Transverse colon (tissue), 4 donors: ENCODE data around the gene PLOD3. TPM values are rescaled to one million over a fixed set of nuclear protein-coding genes. Genes with fewer than 3 reads are reported as not detected.

Experiments used
- DNase-seq: peaks from one replicate; pipeline ENCODE4 v3.0.0-alpha.2; 2019
- H3K27ac ChIP-seq, 4 donors: fragments of 200-600 bp; sonication (generic); 2 replicates each; pipeline ENCODE4 v1.5.1; 2016 to 2018; ENCODE audit warnings: inconsistent platforms in 4 of 4
- H3K27me3 ChIP-seq: fragments of 200-600 bp; sonication (generic); 2 replicates; pipeline ENCODE4 v1.5.1; 2017; ENCODE audit warnings: inconsistent platforms
- H3K36me3 ChIP-seq, 4 donors: fragments of 200-600 bp; sonication (generic); 2 replicates each; pipeline ENCODE4 v1.5.1; 2017 to 2019; ENCODE audit warnings: inconsistent platforms in 4 of 4
- H3K4me1 ChIP-seq, 4 donors: fragments of 200-600 bp; sonication (generic); 2 replicates each; pipeline ENCODE4 v1.5.1; 2017 to 2020; ENCODE audit warnings: inconsistent platforms in 4 of 4
- H3K4me3 ChIP-seq, 4 donors: fragments of 200-600 bp; sonication (generic); 1 replicate in 1 of 4; 2 replicates in 3 of 4; pipeline versions ENCODE4 v1.5.1 to v1.6.1; 2017 to 2019; ENCODE audit warnings: inconsistent platforms in 4 of 4
- H3K9me3 ChIP-seq, 2 donors: fragments of 200-600 bp; sonication (generic); 2 replicates each; pipeline ENCODE4 v1.5.1; 2017 to 2019; ENCODE audit warnings: inconsistent platforms in 2 of 2
- EP300 ChIP-seq: sonication (generic); formaldehyde crosslinking; IDR thresholded peaks from one replicate; pipeline ENCODE4 v1.6.1; 2017; ENCODE audit warnings: antibody characterized with exemption, low read depth
- POLR2A ChIP-seq: fragments of 450-650 bp; IDR thresholded peaks from one replicate; pipeline ENCODE4 v1.6.1; 2016; ENCODE audit warnings: antibody characterized with exemption, mild to moderate bottlenecking, moderate library complexity
- POLR2AphosphoS5 ChIP-seq, 3 donors: sonication (generic); formaldehyde crosslinking; IDR thresholded peaks; one replicate each; pipeline ENCODE4 v1.6.1; 2016; ENCODE audit warnings: antibody characterized with exemption in 3 of 3
- WGBS, 2 donors: methylation state at CpG; one replicate each; pipeline ENCODE4 v1.1.5; 2018; ENCODE audit warnings: low coverage in 1 of 2; 5-methylcytosine and 5-hydroxymethylcytosine counted together
- in situ Hi-C, 4 donors: fragments of 200-750 bp; cut with MboI; loops; one replicate each; pipeline versions ENCODE4 v1.15.0 to v1.15.1; 2017; ENCODE audit warnings: low sequenced_read_pairs in 3 of 4, low pct_ligation_motif_present in 1 of 4, low pct_unique_long_range_greater_than_20kb in 1 of 4
- intact Hi-C: fragments of 100-400 bp; cut with DNase I; formaldehyde crosslinking; loops from one replicate; pipeline ENCODE4 v1.15.1; 2023; ENCODE audit warnings: low total_unique reads
- total RNA-seq, 4 donors: library from RNA; depleted of rRNA; stranded (reverse); fragments of >200 nt; gene quantifications; one replicate each; pipeline ENCODE4 v1.1.0, GENCODE V29; 2016
- TF ChIP-seq, protein P1 (sequence below), 5 experiments: fragments of 200-600 bp in 3 of 5; fragments of 450-650 bp in 2 of 5; sonication (generic) in 3 of 5; IDR thresholded peaks; 1 replicate in 2 of 5; 2 replicates in 3 of 5; pipeline ENCODE4 v1.5.1; 2016 to 2017; ENCODE audit warnings: antibody characterized with exemption in 5 of 5, inconsistent platforms in 3 of 5, mild to moderate bottlenecking in 2 of 5, moderate library complexity in 1 of 5

The PLOD3 gene
- total RNA-seq, 4 donors from 2014 or later: 48.4 to 81.2 (median 60.8) TPM

DNA sequence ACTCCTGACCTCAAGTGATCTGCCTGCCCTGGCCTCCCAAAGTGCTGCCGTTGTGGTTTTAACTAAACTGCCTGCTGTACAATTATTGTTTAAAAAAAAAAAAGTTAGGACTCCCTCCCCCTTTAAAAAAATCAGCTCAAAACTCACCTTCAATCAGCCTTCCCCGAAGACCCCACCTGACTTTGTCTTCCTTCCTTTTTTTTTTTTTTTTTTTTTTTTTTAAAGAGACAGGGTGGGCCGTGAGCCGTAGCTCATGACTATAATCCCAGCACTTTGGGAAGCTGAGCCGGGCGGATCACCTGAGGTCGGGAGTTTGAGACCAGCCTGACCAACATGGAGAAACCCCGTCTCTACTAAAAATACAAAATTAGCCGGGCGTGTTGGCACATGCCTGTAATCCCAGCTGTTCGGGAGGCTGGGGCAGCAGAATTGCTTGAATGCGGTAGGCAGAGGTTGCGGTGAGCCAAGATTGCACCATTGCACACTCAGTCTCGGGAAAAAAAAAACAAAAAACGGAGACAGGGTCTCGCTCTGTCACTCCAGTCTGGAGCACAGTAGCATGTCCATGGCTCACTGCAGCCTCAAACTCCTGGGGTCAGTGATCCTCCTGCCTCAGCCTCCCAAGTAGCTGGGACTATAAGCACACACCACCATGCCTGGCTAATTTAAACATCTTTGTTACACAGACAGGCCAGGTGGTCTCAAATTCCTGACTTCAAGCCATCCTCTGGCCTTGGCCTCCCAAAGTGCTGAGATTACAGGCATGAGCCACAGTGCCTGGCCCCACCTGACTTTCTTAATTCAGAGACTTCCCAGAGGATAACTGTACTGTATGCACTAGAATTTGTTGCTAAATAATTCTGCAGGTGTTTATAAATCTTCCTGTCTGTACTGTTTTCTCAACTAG, 24.3 kb upstream of the PLOD3 start:
- no peak overlapping the region for H3K4me3 ChIP-seq
- in situ Hi-C loops: no loop called here
- no peaks in the 10 kb centered on the region for H3K9me3 ChIP-seq
- WGBS, 2 donors: 75 to 89% methylated on average over 5 to 16 of the region's 16 CpGs
- intact Hi-C loops: no loop called here
- no peak for TF ChIP-seq EP300
- H3K27me3 ChIP-seq: no peaks in the 10 kb centered on the region
- peaks cover 25 to 38% (median 31%) of the 10 kb centered on the region in 4 donors for H3K4me1 ChIP-seq
- DNase-seq: no peak
- no peak overlapping the region for H3K27ac ChIP-seq
- peaks cover 0 to 7% (median 0%) of the 10 kb centered on the region in 4 donors for H3K36me3 ChIP-seq

DNA sequence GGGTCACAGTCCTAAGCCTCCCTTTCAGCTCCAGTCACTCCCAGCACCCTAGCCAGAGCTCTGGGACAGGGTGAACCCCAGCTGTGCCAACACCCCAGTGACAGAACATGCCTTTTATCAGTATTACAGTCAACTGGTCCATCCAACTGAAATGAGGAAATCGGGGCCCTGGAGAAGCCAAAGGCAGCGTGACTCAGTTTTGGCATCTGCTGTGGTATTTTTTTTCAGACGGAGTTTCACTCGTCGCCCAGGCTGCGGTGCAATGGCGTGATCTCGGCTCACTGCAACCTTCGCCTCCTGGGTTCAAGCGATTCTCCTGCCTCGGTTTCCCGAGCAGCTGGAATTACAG, 23.6 kb upstream of the PLOD3 start:
- H3K9me3 ChIP-seq: no peaks in the 10 kb centered on the region
- no peak overlapping the region for H3K4me3 ChIP-seq
- H3K27ac ChIP-seq: peak overlapping the region in 1 of 4 donors; percentile 0
- in situ Hi-C loops (no loop called here), intact Hi-C loops (no loop called here)
- TF ChIP-seq, protein P1, sequence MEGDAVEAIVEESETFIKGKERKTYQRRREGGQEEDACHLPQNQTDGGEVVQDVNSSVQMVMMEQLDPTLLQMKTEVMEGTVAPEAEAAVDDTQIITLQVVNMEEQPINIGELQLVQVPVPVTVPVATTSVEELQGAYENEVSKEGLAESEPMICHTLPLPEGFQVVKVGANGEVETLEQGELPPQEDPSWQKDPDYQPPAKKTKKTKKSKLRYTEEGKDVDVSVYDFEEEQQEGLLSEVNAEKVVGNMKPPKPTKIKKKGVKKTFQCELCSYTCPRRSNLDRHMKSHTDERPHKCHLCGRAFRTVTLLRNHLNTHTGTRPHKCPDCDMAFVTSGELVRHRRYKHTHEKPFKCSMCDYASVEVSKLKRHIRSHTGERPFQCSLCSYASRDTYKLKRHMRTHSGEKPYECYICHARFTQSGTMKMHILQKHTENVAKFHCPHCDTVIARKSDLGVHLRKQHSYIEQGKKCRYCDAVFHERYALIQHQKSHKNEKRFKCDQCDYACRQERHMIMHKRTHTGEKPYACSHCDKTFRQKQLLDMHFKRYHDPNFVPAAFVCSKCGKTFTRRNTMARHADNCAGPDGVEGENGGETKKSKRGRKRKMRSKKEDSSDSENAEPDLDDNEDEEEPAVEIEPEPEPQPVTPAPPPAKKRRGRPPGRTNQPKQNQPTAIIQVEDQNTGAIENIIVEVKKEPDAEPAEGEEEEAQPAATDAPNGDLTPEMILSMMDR (IDR thresholded peaks at IDR 0.05): no peak
- TF ChIP-seq POLR2A (no peak), EP300 (no peak), POLR2AphosphoS5 (IDR thresholded peaks at IDR 0.05) (no peak)
- WGBS, 2 donors: 94% methylated on average over 12 of the region's 12 CpGs; no CpG with 5 or more reads in 1 of the 2 donors
- H3K4me1 ChIP-seq: peaks cover 23 to 43% (median 32%) of the 10 kb centered on the region in 4 donors
- H3K36me3 ChIP-seq: peaks cover 0 to 7% (median 0%) of the 10 kb centered on the region in 4 donors
- DNase-seq: no peak
- no peaks in the 10 kb centered on the region for H3K27me3 ChIP-seq

DNA sequence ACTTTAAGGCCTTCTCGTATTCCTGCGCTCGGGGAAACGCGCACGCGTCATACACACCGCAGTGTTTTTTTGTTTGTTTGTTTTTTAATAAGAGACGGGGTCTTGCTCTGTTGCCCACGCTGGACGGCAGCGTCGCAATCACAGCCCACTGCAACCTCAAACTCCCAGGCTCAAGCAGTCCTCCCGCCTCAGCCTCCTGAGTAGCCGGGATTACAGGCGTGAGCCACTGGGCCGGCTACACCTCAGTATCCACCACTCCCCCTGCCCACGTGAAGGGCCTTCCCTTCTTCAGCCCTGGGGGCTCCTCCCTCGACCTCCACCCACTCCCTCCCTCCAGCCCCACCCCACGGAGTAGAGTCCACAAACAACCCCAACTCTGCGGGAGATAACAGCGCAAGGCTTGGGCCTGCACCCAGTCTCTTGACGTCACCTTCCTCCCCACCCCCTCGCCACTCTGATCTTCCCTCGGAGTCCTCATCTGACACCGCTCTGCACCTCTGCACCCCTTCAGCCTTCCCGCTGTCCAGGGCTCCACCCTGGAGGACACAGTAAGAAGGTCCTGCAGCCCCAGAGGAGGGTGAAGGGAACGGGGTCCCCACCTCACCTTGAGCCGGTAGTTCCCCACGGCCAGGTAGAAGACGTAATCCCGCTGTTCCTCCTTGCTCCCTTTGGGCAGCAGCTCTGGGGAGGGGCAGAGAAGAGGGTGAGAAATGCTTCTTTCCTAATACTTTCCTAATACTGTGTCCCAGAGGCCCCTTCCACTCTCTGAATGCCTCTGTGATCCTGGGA, 23.0 kb upstream of the PLOD3 start:
- no peak overlapping the region for H3K4me3 ChIP-seq
- peaks cover 0 to 7% (median 0%) of the 10 kb centered on the region in 4 donors for H3K36me3 ChIP-seq
- peaks cover 19 to 42% (median 32%) of the 10 kb centered on the region in 4 donors for H3K4me1 ChIP-seq
- TF ChIP-seq POLR2AphosphoS5 (IDR thresholded peaks at IDR 0.05) (no peak), POLR2A (no peak), EP300 (no peak)
- in situ Hi-C loops (no loop called here), intact Hi-C loops (no loop called here)
- H3K27ac ChIP-seq: no peak overlapping the region
- no peak for DNase-seq
- H3K27me3 ChIP-seq: no peaks in the 10 kb centered on the region
- 90 to 100% methylated on average over 4 to 32 of the region's 32 CpGs for WGBS, 2 donors
- no peaks in the 10 kb centered on the region for H3K9me3 ChIP-seq

DNA sequence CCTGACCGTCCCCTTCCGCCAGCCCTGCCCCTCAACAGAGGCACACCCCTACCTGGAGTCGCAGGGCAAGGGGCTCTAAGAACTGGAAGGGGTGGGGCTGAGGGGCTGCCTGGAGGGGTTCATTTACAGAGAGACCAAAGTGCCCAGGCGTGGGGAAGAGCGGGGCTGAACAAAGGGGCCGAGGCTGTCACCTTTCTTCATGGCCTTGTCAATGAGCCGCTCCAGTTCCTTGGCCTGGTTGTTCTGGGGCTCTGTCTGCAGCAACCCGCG, 22.5 kb upstream of the PLOD3 start:
- peak overlapping the region in 2 of 4 donors; percentile 24 to 85 for H3K27ac ChIP-seq
- no peak for DNase-seq
- TF ChIP-seq, protein P1 (IDR thresholded peaks at IDR 0.05): no peak
- TF ChIP-seq EP300 (no peak), POLR2AphosphoS5 (IDR thresholded peaks at IDR 0.05) (no peak), POLR2A (no peak)
- H3K9me3 ChIP-seq: no peaks in the 10 kb centered on the region
- H3K4me3 ChIP-seq: no peak overlapping the region
- intact Hi-C loops (loop anchor here (5.0 kb wide), 1 partner anchor 703 kb away; the partner anchor contains the start of gene AGFG2), in situ Hi-C loops (no loop called here)
- no peaks in the 10 kb centered on the region for H3K27me3 ChIP-seq
- 90 to 100% methylated on average over 4 to 9 of the region's 9 CpGs for WGBS, 2 donors
- H3K36me3 ChIP-seq: peaks cover 0 to 7% (median 0%) of the 10 kb centered on the region in 4 donors
- peaks cover 17 to 45% (median 32%) of the 10 kb centered on the region in 4 donors for H3K4me1 ChIP-seq
